K562 (cell line): ENCODE measurements around the gene SFI1. TPM values are rescaled to one million over a fixed set of nuclear protein-coding genes. Genes with fewer than 3 reads are reported as not detected.
A peak's percentile ranks its signal among the peaks of the same experiment; 100 is the strongest.

Experiments
- BRF1 ChIP-seq: IDR thresholded peaks from 3 replicates; pipeline ENCODE4 v1.6.1; 2011; ENCODE audit warnings: borderline replicate concordance, mild to moderate bottlenecking; ENCODE audit not compliant: insufficient read length; ENCODE audit errors: extremely low read depth
- CBFA2T3 ChIP-seq: fragments of 450-650 bp; IDR thresholded peaks from 2 replicates; pipeline ENCODE4 v1.6.1; 2017
- CTBP1 ChIP-seq: fragments of 450-650 bp; IDR thresholded peaks from 2 replicates; pipeline ENCODE4 v1.6.1; 2016; ENCODE audit warnings: borderline replicate concordance
- CTCF ChIP-seq, 3 experiments: IDR thresholded peaks in 2 of 3; conservative IDR thresholded peaks in 1 of 3; 2 replicates each; pipeline ENCODE4 v1.5.1; 2011 to 2012; ENCODE audit warnings: low read length in 3 of 3, mild to moderate bottlenecking in 3 of 3, control low read depth in 2 of 3, improper control_type of control experiment in 1 of 3, inconsistent platforms in 1 of 3, low read depth in 1 of 3, mixed read lengths in 1 of 3, moderate library complexity in 1 of 3; ENCODE audit not compliant: insufficient read depth in 2 of 3
- FOSL1 ChIP-seq: fragments of 200-800 bp; sonication (Bioruptor generic); conservative IDR thresholded peaks from 2 replicates; pipeline ENCODE4 v1.6.1; 2016; ENCODE audit warnings: missing genetic modification characterization, missing compliant biosample characterization
- FOXA1 ChIP-seq: fragments of 450-650 bp; IDR thresholded peaks from 2 replicates; pipeline ENCODE4 v1.6.1; 2016; ENCODE audit warnings: mild to moderate bottlenecking, borderline replicate concordance
- FOXJ2 ChIP-seq: fragments of 200-800 bp; sonication (Bioruptor generic); IDR thresholded peaks from 2 replicates; pipeline ENCODE4 v1.6.1; 2016; ENCODE audit warnings: missing genetic modification characterization, missing compliant biosample characterization
- HDAC1 ChIP-seq, 2 experiments: fragments of 450-650 bp; IDR thresholded peaks; 2 replicates each; pipeline ENCODE4 v1.6.1; 2016 to 2017; ENCODE audit warnings: inconsistent platforms in 1 of 2, mild to moderate bottlenecking in 1 of 2, moderate library complexity in 1 of 2
- HNRNPLL ChIP-seq: fragments of 200-400 bp; formaldehyde crosslinking; IDR thresholded peaks from 2 replicates; pipeline ENCODE4 v1.6.1; 2017; ENCODE audit warnings: low read length, low read depth, mild to moderate bottlenecking; ENCODE audit not compliant: poor library complexity, severe bottlenecking
- KAT2B ChIP-seq: IDR thresholded peaks from one replicate; pipeline ENCODE4 v1.6.1; 2012; ENCODE audit warnings: low read depth, mild to moderate bottlenecking, control low read depth, inconsistent platforms, low read length, moderate library complexity
- L3MBTL2 ChIP-seq: fragments of 450-650 bp; IDR thresholded peaks from 2 replicates; pipeline ENCODE4 v1.6.1; 2016; ENCODE audit warnings: mild to moderate bottlenecking, moderate library complexity
- PHB ChIP-seq: fragments of 250-450 bp; sonication (Bioruptor Pico); IDR thresholded peaks from 2 replicates; pipeline ENCODE4 v1.5.0; 2021
- PHF21A ChIP-seq: fragments of 450-650 bp; IDR thresholded peaks from 2 replicates; pipeline ENCODE4 v1.6.1; 2017; ENCODE audit warnings: low read depth, borderline replicate concordance
- PML ChIP-seq: IDR thresholded peaks from 2 replicates; pipeline ENCODE4 v1.6.1; 2012; ENCODE audit warnings: low read length, inconsistent platforms
- POLR2AphosphoS2 ChIP-seq: IDR thresholded peaks from 2 replicates; pipeline ENCODE4 v1.6.1; 2012; ENCODE audit warnings: low read length, improper control_type of control experiment
- POLR3A ChIP-seq: IDR thresholded peaks from 2 replicates; pipeline ENCODE4 v1.6.1; 2011; ENCODE audit warnings: borderline replicate concordance, mild to moderate bottlenecking, moderate library complexity; ENCODE audit not compliant: insufficient read length, insufficient read depth; ENCODE audit errors: extremely low read depth
- RBM22 ChIP-seq: fragments of 200-400 bp; formaldehyde crosslinking; IDR thresholded peaks from 2 replicates; pipeline ENCODE4 v1.6.1; 2018; ENCODE audit warnings: low read length, low read depth; ENCODE audit not compliant: poor library complexity, severe bottlenecking
- SPI1 ChIP-seq: IDR thresholded peaks from 2 replicates; pipeline ENCODE4 v1.6.1; 2011; ENCODE audit warnings: low read depth, low read length, control low read depth, borderline replicate concordance
- SRSF1 ChIP-seq: fragments of 200-400 bp; formaldehyde crosslinking; IDR thresholded peaks from 2 replicates; pipeline ENCODE4 v1.6.1; 2017; ENCODE audit warnings: mild to moderate bottlenecking, low read depth, low read length, moderate library complexity
- ZKSCAN8 ChIP-seq: fragments of 200-800 bp; sonication (Bioruptor generic); IDR thresholded peaks from 2 replicates; pipeline ENCODE4 v1.6.1; 2016; ENCODE audit warnings: missing genetic modification characterization, missing compliant biosample characterization
- ZNF140 ChIP-seq: fragments of 250-450 bp; sonication (Bioruptor Pico); IDR thresholded peaks from 2 replicates; pipeline ENCODE4 v1.8.0; 2021; ENCODE audit warnings: moderate library complexity, mild to moderate bottlenecking, inconsistent platforms
- ZNF778 ChIP-seq: fragments of 450-650 bp; formaldehyde crosslinking; IDR thresholded peaks from 2 replicates; pipeline ENCODE4 v1.4.0; 2020; ENCODE audit warnings: mild to moderate bottlenecking, moderate library complexity
- polyA plus RNA-seq, 8 experiments: library from polyadenylated mRNA; depleted of rRNA in 4 of 8; stranded (reverse) in 5 of 8; unstranded in 3 of 8; fragments of >200 nt; fragmentation: Nextera tagmentation in 2 of 8; fragmentation: Illumina TruSeq in 1 of 8; extraction: Ambion mirVana in 2 of 8; extraction: Trizol in 1 of 8; gene quantifications; 2 replicates each; pipeline versions ENCODE4 v1.2.1 to v1.2.3, GENCODE V29; 2011 to 2014; ENCODE audit warnings: inconsistent platforms in 1 of 8, missing spikeins in 1 of 8
- total RNA-seq, 7 experiments: library from RNA; depleted of rRNA in 6 of 7; stranded (reverse); fragments of >200 nt in 6 of 7; fragmentation: Illumina TruSeq in 2 of 7; extraction: Trizol in 2 of 7; gene quantifications; 2 replicates each; pipeline versions ENCODE4 v1.2.1 to v1.2.3, GENCODE V29; 2011 to 2021; ENCODE audit warnings: low replicate concordance in 1 of 7
- TF ChIP-seq, protein P1 (sequence below): fragments of 250-450 bp; sonication (Bioruptor Pico); IDR thresholded peaks from 2 replicates; pipeline ENCODE4 v1.8.0; 2021; ENCODE audit warnings: borderline replicate concordance, mild to moderate bottlenecking, moderate library complexity; ENCODE audit not compliant: poor library complexity, severe bottlenecking
- TF ChIP-seq, protein P2 (sequence below): fragments of 250-450 bp; sonication (Bioruptor Pico); IDR thresholded peaks from 2 replicates; pipeline ENCODE4 v1.4.0; 2020; ENCODE audit warnings: mild to moderate bottlenecking, moderate library complexity, borderline replicate concordance

Gene SFI1
- total and polyA plus RNA-seq, 9 of the 15 experiments (the other 6 are each of a cell fraction or from before 2014, with no cell fraction given) = 3.0 to 25.6 (median 14.1) TPM

- no peak for TF ChIP-seq SPI1
- TF ChIP-seq L3MBTL2 = peak; percentile 73
- TF ChIP-seq, protein P1, sequence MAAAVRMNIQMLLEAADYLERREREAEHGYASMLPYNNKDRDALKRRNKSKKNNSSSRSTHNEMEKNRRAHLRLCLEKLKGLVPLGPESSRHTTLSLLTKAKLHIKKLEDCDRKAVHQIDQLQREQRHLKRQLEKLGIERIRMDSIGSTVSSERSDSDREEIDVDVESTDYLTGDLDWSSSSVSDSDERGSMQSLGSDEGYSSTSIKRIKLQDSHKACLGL (CRISPR knock-in tag) = no peak
- no peak for TF ChIP-seq FOXA1
- TF ChIP-seq KAT2B = no peak
- TF ChIP-seq POLR3A = no peak
- TF ChIP-seq CTCF (IDR thresholded peaks at IDR 0.05 in 2 of 3, conservative IDR thresholded peaks at IDR 0.05 in 1 of 3; ENCODE audit: insufficient read depth in 2 of 3, low read depth in 1 of 3, low read length in 3 of 3) = peak in 2 of 3 experiments; percentile 12 to 19; a peak in 1 of 6 replicates
- TF ChIP-seq ZNF140 = no peak
- TF ChIP-seq HNRNPLL = peak; percentile 92
- no peak for TF ChIP-seq FOSL1 (tag)
- TF ChIP-seq, protein P2, sequence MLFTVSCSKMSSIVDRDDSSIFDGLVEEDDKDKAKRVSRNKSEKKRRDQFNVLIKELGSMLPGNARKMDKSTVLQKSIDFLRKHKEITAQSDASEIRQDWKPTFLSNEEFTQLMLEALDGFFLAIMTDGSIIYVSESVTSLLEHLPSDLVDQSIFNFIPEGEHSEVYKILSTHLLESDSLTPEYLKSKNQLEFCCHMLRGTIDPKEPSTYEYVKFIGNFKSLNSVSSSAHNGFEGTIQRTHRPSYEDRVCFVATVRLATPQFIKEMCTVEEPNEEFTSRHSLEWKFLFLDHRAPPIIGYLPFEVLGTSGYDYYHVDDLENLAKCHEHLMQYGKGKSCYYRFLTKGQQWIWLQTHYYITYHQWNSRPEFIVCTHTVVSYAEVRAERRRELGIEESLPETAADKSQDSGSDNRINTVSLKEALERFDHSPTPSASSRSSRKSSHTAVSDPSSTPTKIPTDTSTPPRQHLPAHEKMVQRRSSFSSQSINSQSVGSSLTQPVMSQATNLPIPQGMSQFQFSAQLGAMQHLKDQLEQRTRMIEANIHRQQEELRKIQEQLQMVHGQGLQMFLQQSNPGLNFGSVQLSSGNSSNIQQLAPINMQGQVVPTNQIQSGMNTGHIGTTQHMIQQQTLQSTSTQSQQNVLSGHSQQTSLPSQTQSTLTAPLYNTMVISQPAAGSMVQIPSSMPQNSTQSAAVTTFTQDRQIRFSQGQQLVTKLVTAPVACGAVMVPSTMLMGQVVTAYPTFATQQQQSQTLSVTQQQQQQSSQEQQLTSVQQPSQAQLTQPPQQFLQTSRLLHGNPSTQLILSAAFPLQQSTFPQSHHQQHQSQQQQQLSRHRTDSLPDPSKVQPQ = no peak
- TF ChIP-seq PML = 0 out of 2 replicates have a peak, but pooled peaks have one; percentile 11
- TF ChIP-seq CBFA2T3 = peak; percentile 37; the same call in 1 of the 2 replicates
- TF ChIP-seq PHF21A = no peak
- TF ChIP-seq POLR2AphosphoS2 = no peak
- no peak for TF ChIP-seq ZKSCAN8 (CRISPR knock-in tag)
- TF ChIP-seq BRF1 = no peak
- peak in 1 of 2 experiments; percentile 76; a peak in 2 of 4 replicates for TF ChIP-seq HDAC1 (IDR thresholded peaks at IDR 0.05)
- peak; percentile 45; the same call in 1 of the 2 replicates for TF ChIP-seq FOXJ2 (tag)
- TF ChIP-seq ZNF778 = no peak
- TF ChIP-seq SRSF1 = no peak
- TF ChIP-seq CTBP1 = peak; percentile 70
- TF ChIP-seq RBM22 = peak; percentile 75
- no peak for TF ChIP-seq PHB
Observed at GRCh38 chr22:31496007-31496734, at the start of gene SFI1 (continued).
